Activated B cell treated with CpG ODN at 0.5 μM for 24 hours (primary cell): ENCODE measurements around the gene MORC1. TPM values are rescaled to one million over a fixed set of nuclear protein-coding genes. Genes with fewer than 3 reads are reported as not detected.
A peak's percentile ranks its signal among the peaks of the same experiment; 100 is the strongest.

Experiments
- ATAC-seq: fragments of 200-7000 bp; cut with Tn5 transposase; one replicate; pipeline ENCODE4 v1.10.0; 2021; ENCODE audit warnings: low read depth, mild to moderate bottlenecking, moderate library complexity
- CTCF ChIA-PET: fragments of 350-600 bp; sonication (Branson Sonifier 250); formaldehyde crosslinking; loops from one replicate; lab custom pipeline; 2021; ENCODE audit warnings: antibody characterized with exemption; lab: Charles Lee
- POLR2A ChIA-PET: fragments of 350-600 bp; sonication (Branson Sonifier 250); formaldehyde crosslinking; loops from one replicate; lab custom pipeline; 2021; ENCODE audit warnings: antibody characterized with exemption; lab: Charles Lee
- DNase-seq: peaks from one replicate; pipeline ENCODE4 v3.0.0; 2022
- H3K27ac Mint-ChIP-seq: one replicate; pipeline ENCODE4 v1.8.0; 2020; ENCODE audit warnings: mixed read lengths
- H3K27me3 Mint-ChIP-seq: one replicate; pipeline ENCODE4 v1.8.0; 2021; ENCODE audit warnings: mixed read lengths
- H3K36me3 Mint-ChIP-seq: one replicate; pipeline ENCODE4 v1.8.0; 2021; ENCODE audit warnings: low read depth, mixed read lengths
- H3K4me1 Mint-ChIP-seq: one replicate; pipeline ENCODE4 v1.8.0; 2021; ENCODE audit warnings: mixed read lengths
- H3K4me3 Mint-ChIP-seq: one replicate; pipeline ENCODE4 v1.8.0; 2020; ENCODE audit warnings: mild to moderate bottlenecking, mixed read lengths
- H3K9me3 Mint-ChIP-seq: one replicate; pipeline ENCODE4 v1.8.0; 2020; ENCODE audit warnings: mixed read lengths
- intact Hi-C: fragments of 100-400 bp; cut with micrococcal nuclease; formaldehyde crosslinking; loops from one replicate; pipeline ENCODE4 v1.15.1; 2024
- total RNA-seq: library from RNA; stranded (reverse); gene quantifications from 2 replicates; pipeline ENCODE4 v1.2.3, GENCODE V29; 2022
- TF ChIP-seq, protein P1 (sequence below): fragments of 200-600 bp; IDR thresholded peaks from one replicate; pipeline ENCODE4 v1.8.0; 2022; ENCODE audit warnings: antibody characterized with exemption, mild to moderate bottlenecking

The MORC1 gene
- total RNA-seq, 1 donor from 2014 or later, result not detected

DNA sequence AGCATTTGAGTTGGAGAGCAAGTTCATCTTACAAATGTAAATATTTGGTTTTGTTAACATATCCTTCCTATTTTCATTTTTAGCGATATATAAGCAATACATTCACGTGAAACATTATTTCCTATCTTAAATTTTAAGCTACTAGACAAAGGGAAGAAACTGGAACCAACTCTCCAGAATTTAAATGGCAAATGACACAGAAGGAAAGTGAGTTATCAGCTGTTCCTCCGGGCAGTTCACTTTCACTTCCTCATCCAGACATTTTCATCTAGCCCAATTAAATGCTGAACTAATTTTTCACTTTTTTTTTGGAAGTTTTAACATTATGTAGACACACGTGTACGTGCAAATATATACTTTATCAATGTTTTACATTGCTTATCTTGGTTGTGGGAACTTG is 58.7 kb downstream of the MORC1 start:
- DNase-seq (no peak), ATAC-seq (no peak)
- ChIA-PET POLR2A (interaction anchor here (1.3 kb wide), 1 partner anchor 470 kb away, joined by 4 read pairs; the partner anchor contains the start of genes CIP2A and DZIP3), CTCF (interaction anchor here (0.9 to 2.4 kb wide), 2 partner anchors 22 to 35 kb away, joined by 3 to 9 read pairs; no protein-coding TSS in a partner anchor)
- peak overlapping the region; percentile 3 for H3K27ac Mint-ChIP-seq
- H3K4me1 Mint-ChIP-seq, result peaks cover 8% of the 10 kb centered on the region
- no peaks in the 10 kb centered on the region for H3K9me3 Mint-ChIP-seq
- H3K4me3 Mint-ChIP-seq, result no peak overlapping the region
- no peaks in the 10 kb centered on the region for H3K36me3 Mint-ChIP-seq
- TF ChIP-seq, protein P1, sequence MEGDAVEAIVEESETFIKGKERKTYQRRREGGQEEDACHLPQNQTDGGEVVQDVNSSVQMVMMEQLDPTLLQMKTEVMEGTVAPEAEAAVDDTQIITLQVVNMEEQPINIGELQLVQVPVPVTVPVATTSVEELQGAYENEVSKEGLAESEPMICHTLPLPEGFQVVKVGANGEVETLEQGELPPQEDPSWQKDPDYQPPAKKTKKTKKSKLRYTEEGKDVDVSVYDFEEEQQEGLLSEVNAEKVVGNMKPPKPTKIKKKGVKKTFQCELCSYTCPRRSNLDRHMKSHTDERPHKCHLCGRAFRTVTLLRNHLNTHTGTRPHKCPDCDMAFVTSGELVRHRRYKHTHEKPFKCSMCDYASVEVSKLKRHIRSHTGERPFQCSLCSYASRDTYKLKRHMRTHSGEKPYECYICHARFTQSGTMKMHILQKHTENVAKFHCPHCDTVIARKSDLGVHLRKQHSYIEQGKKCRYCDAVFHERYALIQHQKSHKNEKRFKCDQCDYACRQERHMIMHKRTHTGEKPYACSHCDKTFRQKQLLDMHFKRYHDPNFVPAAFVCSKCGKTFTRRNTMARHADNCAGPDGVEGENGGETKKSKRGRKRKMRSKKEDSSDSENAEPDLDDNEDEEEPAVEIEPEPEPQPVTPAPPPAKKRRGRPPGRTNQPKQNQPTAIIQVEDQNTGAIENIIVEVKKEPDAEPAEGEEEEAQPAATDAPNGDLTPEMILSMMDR, result no peak
- intact Hi-C loops, result no loop called here
- peaks cover 4% of the 10 kb centered on the region for H3K27me3 Mint-ChIP-seq

DNA sequence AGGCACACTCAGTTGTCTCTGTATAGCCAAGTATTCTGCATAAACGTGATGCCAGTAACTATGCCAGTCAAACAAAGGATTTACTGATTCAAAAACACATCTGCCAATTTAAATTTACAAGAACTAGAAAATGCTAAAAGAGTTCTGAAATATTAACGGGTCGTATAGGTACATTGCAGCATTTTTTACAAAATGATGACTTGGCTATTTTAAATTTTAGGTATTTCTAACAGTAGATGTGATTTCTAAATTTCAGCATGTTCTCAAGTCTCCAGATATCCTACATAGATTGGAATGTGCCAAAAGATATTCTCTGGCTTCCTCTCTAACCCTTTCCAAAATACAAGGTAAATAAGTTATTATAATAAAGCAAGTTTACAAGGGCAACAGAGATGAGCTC is 60.3 kb downstream of the MORC1 start:
- TF ChIP-seq, protein P1, result no peak
- H3K36me3 Mint-ChIP-seq, result no peaks in the 10 kb centered on the region
- peaks cover 8% of the 10 kb centered on the region for H3K4me1 Mint-ChIP-seq
- peaks cover 2% of the 10 kb centered on the region for H3K27me3 Mint-ChIP-seq
- CTCF ChIA-PET, result interaction anchor here (2.4 kb wide), 1 partner anchor 34 kb away, joined by 9 read pairs; no protein-coding TSS in a partner anchor
- H3K27ac Mint-ChIP-seq, result no peak overlapping the region
- POLR2A ChIA-PET, result no interaction called here
- DNase-seq (no peak), ATAC-seq (no peak)
- intact Hi-C loops, result no loop called here
- no peak overlapping the region for H3K4me3 Mint-ChIP-seq
- H3K9me3 Mint-ChIP-seq, result peaks cover 1% of the 10 kb centered on the region

DNA sequence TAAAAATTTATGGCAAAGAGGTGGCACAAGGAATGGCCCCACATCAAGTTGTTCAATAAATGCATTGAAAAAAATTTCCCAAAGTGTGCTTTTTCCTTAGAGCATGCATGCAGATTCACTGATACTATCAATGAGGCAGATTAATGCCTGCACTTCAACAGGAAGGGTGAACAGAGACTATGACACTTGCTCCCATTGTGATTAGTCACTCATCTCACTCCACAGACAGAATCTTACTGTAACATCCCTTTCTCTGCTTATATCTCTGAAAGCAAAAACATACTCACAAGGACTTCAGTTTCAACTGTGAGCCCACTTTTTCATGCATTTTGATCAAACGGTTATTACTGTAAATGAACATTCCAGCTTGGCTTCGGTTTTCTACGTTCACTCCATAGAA is 60.9 kb downstream of the MORC1 start:
- ChIA-PET CTCF (interaction anchor here (1.5 kb wide), 1 partner anchor 34 kb away, joined by 5 read pairs; no protein-coding TSS in a partner anchor), POLR2A (no interaction called here)
- TF ChIP-seq, protein P1, result no peak
- H3K9me3 Mint-ChIP-seq, result peaks cover 4% of the 10 kb centered on the region
- H3K4me3 Mint-ChIP-seq, result no peak overlapping the region
- ATAC-seq (no peak), DNase-seq (no peak)
- peaks cover 8% of the 10 kb centered on the region for H3K4me1 Mint-ChIP-seq
- H3K27me3 Mint-ChIP-seq, result peaks cover 2% of the 10 kb centered on the region
- no peaks in the 10 kb centered on the region for H3K36me3 Mint-ChIP-seq
- H3K27ac Mint-ChIP-seq, result no peak overlapping the region
- intact Hi-C loops, result no loop called here

DNA sequence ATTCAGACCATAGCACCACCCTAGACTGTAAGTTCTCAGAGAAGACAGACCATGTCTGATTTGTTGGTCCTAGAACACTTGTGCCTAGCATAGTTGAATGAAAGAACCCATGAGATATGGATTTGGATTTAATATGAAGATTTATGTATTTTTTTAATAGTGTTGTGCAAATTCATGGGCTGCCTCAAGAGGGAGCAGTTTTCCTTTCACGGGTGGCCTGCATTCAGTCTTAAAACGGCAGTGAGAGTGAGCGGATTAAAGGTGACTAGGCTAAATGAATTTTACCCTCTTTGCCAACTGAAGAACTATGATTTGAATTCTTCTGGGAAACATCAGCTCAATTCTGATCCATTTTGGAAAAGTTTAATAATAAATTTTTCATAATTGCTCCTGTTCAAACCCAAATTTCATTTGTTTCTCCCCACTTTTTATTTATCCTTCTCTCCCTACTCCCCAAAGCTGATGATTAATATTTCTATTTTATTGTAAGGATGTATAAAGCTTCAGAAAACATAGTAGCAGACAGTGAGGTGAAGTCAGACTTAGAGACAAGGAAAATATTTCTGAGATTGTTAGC is 67.3 kb downstream of the MORC1 start:
- H3K4me1 Mint-ChIP-seq, result no peaks in the 10 kb centered on the region
- DNase-seq, result no peak
- intact Hi-C loops, result loop anchor here (1.0 kb wide), 1 partner anchor 32 kb away; no protein-coding TSS in a partner anchor
- no peaks in the 10 kb centered on the region for H3K36me3 Mint-ChIP-seq
- no peaks in the 10 kb centered on the region for H3K27me3 Mint-ChIP-seq
- H3K27ac Mint-ChIP-seq, result no peak overlapping the region
- CTCF ChIA-PET, result interaction anchor here (0.7 kb wide), 1 partner anchor 30 kb away, joined by 3 read pairs; no protein-coding TSS in a partner anchor
- no peak overlapping the region for H3K4me3 Mint-ChIP-seq
- ATAC-seq, result peak; percentile 42
- TF ChIP-seq, protein P1, result peak; percentile 34
- POLR2A ChIA-PET, result no interaction called here
- H3K9me3 Mint-ChIP-seq, result peaks cover 4% of the 10 kb centered on the region

DNA sequence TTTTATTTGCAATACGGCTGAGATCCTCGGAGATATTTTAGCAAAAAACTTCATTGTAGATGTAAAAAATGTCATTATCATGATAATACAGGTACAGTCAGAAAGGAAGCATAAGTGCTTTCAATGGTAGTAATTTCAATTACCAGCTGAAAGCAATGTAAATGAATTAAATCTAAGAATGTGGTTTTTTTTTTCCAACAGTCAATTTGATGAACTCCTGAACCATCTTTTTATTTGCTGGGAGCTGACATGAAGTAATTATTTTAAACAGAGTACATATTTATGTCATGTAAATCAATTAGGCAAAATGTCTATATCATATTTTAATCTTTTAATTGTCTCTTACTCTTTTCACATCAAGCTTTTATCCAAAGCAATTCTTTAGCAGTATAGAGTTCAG is 70.6 kb downstream of the MORC1 start:
- Mint-ChIP-seq H3K36me3 (no peaks in the 10 kb centered on the region), H3K27me3 (no peaks in the 10 kb centered on the region), H3K27ac (no peak overlapping the region), H3K9me3 (peaks cover under 1% of the 10 kb centered on the region), H3K4me1 (no peaks in the 10 kb centered on the region), H3K4me3 (no peak overlapping the region)
- CTCF ChIA-PET, result interaction anchor here (1.2 kb wide), 1 partner anchor 24 kb away, joined by 3 read pairs; no protein-coding TSS in a partner anchor
- TF ChIP-seq, protein P1, result no peak
- POLR2A ChIA-PET, result no interaction called here
- ATAC-seq (no peak), DNase-seq (no peak)
- intact Hi-C loops, result no loop called here
